GM13977 (cell line): ENCODE measurements around the gene POC5.
A peak's percentile ranks its signal among the peaks of the same experiment; 100 is the strongest.
"Not testable (repeated sequence)": the region's sequence is repeated elsewhere in the genome, so short reads cannot be mapped to it uniquely, and the experiment has no call there.

Experiments used
- DNase-seq: peaks from one replicate; pipeline ENCODE4 v3.0.0; 2012; ENCODE audit warnings: low spot score
- CTCF ChIP-seq: IDR thresholded peaks from 2 replicates; pipeline ENCODE4 v1.5.1; 2012; ENCODE audit warnings: mild to moderate bottlenecking, control low read depth; ENCODE audit not compliant: insufficient read depth; ENCODE audit errors: extremely low read depth, missing control alignments
- in situ Hi-C: fragments of 300-500 bp; cut with MboI; formaldehyde crosslinking; loops from one replicate; pipeline ENCODE4 v1.12.0; 2022; ENCODE audit warnings: low sequenced_read_pairs, low pct_unique_long_range_greater_than_20kb, mixed read lengths, inconsistent platforms; ENCODE audit not compliant: unreplicated experiment

Gene POC5

GRCh38 chr5:75736273-75736672, 19.0 kb upstream of the POC5 start:
- in situ Hi-C loops = no loop called here
- no peak for TF ChIP-seq CTCF
- DNase-seq = no peak

GRCh38 chr5:75734913-75735789, 17.9 kb upstream of the POC5 start:
- in situ Hi-C loops = no loop called here
- DNase-seq = peak; percentile 29
- peak; percentile 77 for TF ChIP-seq CTCF

DNA sequence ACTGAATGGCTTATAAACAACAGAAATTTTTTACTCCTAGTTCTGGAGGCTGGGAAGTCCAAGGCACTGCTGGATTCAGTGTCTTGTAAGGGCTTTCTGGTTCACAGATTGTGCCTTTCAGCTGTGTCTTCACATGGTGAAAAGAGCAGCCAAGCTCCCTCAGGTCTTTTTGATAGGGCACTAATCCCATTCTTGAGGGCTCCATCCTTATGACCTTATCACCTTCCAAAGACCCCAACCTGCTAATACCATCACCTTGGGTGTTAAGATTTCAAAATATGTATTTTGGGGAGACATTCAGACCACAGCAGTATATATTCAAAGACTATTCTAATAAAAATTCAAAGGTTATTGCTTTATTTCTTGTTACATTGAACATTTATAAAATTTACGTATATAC, 16.5 kb upstream of the POC5 start:
- no peak for TF ChIP-seq CTCF
- in situ Hi-C loops = no loop called here

DNA sequence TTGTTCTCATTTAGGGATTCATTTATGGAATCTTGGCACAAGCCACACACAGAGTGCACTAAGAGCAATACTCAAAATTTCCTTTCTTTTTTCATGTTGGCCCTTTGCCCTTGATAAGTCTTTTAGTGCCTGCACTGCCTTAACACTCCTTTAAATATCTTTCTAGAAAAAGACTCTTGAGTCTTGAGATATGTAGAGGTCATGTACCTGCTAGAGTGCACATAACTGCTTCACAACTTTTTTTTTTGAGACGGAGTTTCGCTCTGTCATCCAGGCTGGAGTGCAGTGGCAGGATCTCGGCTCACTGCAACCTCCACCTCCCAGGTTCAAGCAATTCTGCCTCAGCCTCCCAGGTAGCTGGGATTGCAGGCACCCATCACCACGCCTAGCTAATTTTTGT, 14.3 kb upstream of the POC5 start:
- in situ Hi-C loops = not testable (repeated sequence)

More for the DNA sequence above, 16.5 kb upstream of the POC5 start:
- no peak for DNase-seq

DNA sequence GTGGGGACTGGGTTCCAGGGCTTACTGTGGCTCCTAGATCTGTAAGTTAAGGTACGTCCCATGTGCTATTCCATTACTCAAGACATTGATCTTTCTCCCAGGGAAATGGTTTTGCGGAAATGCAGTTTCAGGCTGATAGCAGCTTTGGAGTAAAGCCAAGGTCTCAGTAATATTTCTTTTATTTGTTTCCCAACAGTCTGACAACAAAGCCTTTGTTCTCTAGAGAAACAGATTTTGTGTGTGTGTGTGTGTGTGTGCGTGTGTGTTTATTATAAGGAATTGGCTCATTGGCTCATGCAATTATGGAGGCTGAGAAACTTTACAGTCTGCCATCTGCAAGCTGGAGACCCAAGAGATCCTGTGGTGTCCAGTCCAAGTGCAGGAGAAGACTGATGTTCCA, 12.1 kb upstream of the POC5 start:
- TF ChIP-seq CTCF = no peak
- in situ Hi-C loops = no loop called here
- no peak for DNase-seq

More for the DNA sequence above, 14.3 kb upstream of the POC5 start:
- DNase-seq = not testable (repeated sequence)

GRCh38 chr5:75727931-75728330, 10.7 kb upstream of the POC5 start:
- DNase-seq = no peak
- no peak for TF ChIP-seq CTCF
- in situ Hi-C loops = no loop called here

- in situ Hi-C loops = not testable (repeated sequence)
These were observed 9.0 kb upstream of the POC5 start for GRCh38 chr5:75726224-75726623.

More at GRCh38 chr5:75726224-75726623, 9.0 kb upstream of the POC5 start:
- not testable (repeated sequence) for DNase-seq
